Retinal pigment epithelial cell (primary cell): ENCODE measurements around the gene DNAH11.
"Not testable (repeated sequence)": the region's sequence is repeated elsewhere in the genome, so short reads cannot be mapped to it uniquely, and the experiment has no call there.

ENCODE experiments used
- DNase-seq: peaks from one replicate; pipeline ENCODE4 v3.0.0-alpha.2; 2010; ENCODE audit warnings: low read depth
- H3K4me3 ChIP-seq: 2 replicates; pipeline ENCODE4 v1.5.1; 2011; ENCODE audit warnings: mild to moderate bottlenecking, low read length, control low read depth, moderate library complexity
- TF ChIP-seq, protein P1 (sequence below): conservative IDR thresholded peaks from 2 replicates; pipeline ENCODE4 v1.5.1; 2011; ENCODE audit warnings: low read depth, low read length, control low read depth, inconsistent platforms

The DNAH11 gene

DNA sequence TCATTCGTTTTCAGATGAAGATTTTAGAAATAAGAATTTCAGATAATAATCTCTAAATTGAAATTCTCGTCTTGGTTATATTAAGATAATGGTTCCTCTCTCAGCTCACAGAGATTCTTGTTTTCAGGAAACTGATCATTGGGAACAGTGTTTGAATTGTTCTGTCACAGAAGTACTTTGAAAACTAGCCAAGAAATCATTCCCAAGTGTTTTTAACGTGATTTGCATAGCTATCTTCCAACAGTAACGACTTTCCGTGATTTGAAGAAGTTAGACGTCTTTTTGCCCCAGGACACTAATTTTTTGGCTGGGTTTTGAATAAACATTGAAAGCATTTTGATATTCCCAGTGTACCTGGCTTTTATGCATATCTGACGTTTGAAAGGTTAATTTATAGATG, 286.9 kb downstream of the DNAH11 start:
- no peak overlapping the region for H3K4me3 ChIP-seq
- TF ChIP-seq, protein P1, sequence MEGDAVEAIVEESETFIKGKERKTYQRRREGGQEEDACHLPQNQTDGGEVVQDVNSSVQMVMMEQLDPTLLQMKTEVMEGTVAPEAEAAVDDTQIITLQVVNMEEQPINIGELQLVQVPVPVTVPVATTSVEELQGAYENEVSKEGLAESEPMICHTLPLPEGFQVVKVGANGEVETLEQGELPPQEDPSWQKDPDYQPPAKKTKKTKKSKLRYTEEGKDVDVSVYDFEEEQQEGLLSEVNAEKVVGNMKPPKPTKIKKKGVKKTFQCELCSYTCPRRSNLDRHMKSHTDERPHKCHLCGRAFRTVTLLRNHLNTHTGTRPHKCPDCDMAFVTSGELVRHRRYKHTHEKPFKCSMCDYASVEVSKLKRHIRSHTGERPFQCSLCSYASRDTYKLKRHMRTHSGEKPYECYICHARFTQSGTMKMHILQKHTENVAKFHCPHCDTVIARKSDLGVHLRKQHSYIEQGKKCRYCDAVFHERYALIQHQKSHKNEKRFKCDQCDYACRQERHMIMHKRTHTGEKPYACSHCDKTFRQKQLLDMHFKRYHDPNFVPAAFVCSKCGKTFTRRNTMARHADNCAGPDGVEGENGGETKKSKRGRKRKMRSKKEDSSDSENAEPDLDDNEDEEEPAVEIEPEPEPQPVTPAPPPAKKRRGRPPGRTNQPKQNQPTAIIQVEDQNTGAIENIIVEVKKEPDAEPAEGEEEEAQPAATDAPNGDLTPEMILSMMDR: no peak
- DNase-seq: no peak

DNA sequence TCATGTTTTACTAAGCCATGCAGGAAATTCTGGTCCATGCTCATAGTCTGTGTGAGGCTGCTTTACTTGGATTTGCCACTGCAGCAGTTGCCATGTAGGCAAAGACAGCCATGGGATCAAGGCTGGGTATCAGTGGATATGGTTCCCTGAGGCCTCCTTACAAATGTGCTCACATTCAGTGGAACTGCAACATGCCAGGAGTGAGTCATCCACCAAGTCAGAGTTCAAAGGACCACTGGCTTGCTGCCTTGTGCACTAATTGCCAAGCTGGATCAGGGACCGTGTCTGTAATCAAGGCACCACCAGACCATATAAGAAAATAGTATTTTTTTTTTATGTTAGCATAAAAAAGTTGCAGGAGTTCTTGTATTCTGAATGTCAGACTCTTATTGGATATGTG, 301.9 kb downstream of the DNAH11 start:
- TF ChIP-seq, protein P1: no peak
- H3K4me3 ChIP-seq: no peak overlapping the region
- DNase-seq: no peak

DNA sequence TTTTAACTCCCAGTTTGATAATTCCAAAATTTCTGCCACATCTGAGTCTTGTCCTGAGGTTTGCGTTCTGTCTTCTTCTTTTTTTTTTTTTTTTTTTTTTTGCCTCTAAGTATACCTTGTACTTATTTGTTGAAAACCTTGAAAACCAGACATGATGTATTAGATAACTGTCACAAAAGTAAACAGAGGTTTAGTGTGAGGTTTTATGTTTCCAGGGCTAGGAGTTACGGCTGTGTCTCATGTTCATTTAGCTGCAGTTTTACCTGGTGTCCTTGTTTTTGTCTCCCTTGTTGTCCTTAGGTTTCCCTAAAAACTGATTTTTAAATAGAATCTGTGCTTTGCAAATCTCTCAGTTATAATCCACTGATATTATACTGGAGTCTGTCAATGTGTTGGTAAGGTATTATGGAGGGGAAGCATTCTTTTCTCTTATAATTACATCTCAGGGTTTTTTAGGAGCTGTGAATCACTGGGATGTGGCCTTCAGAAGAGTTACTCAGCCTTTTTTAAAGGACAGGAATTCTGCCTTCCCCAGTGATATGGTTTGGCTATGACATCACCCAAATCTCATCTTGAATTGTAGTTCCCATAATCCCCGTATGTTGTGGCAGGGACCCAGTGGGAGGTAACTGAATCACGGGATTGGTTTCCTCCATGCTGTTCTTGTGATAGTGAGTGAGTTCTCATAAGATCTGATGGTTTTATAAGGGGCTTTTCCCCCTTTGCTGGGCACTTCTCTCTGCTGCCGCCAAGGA, 307.9 kb downstream of the DNAH11 start:
- TF ChIP-seq, protein P1: no peak
- DNase-seq: no peak
- no peak overlapping the region for H3K4me3 ChIP-seq

DNA sequence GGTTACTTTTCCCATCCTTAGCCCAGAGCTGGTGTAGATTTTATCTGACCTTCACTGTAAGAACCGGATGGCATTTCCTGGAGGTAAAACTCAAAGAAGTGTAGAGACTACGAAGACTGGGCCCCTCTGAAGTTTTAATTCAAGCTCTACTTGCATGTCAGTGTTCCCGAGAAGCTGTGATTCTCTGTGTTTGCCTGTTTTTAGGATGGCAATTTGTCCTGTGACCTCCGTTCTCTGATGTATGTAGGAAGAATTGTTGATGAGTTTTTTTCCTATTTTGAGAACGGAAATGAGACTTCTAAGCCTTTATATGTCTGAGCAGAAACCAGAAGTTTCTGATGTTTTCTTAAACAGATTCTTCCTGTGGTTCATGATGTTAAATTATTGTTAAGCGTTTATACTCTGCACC, 308.7 kb downstream of the DNAH11 start:
- no peak for DNase-seq
- H3K4me3 ChIP-seq: no peak overlapping the region
- TF ChIP-seq, protein P1: no peak

DNA sequence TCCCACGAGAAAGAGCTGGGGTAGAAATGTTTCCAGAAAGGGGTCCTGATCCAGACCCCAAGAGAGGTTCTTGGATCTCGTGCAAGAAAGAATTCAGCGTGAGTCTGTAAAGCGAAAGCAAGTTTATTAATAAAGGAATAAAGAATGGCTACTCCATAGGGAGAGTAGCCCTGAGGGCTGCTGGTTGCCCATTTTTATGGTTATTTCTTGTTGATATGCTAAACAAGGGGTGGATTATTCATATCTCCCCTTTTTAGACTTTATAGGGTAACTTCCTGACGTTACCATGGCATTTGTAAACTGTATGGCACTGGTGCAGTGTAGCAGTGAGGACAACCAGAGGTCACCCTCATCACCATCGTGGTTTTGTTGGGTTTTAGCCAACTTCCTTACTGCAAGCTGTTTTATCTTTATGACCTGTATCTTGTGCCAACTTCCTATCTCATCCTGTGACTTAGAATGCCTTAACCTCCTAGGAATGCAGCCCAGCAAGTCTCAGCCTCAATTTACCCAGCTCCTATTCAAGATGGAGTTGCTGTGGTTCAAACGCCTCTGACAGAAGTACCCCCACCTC, 322.9 kb downstream of the DNAH11 start:
- not testable (repeated sequence) for DNase-seq, H3K4me3 ChIP-seq

DNA sequence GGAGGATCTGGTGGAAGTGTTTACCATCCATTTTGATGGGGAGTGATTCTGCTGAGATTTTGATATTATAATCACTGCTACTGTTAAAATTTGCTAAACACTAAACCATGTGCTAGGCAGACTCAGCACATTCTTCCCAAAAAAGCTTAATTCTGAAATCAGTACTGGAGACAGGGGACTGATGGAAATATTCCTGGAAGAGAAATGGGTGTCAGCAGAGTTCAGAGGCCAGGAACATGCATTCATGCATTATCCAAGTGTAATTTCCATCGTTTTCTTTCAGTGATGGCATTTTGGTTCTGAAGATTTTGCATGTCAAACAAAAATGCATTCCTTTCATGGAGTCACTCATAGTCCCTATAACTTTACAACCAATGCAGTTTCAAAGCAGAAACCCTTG, 323.9 kb downstream of the DNAH11 start:
- H3K4me3 ChIP-seq: no peak overlapping the region
- TF ChIP-seq, protein P1: no peak
- no peak for DNase-seq

DNA sequence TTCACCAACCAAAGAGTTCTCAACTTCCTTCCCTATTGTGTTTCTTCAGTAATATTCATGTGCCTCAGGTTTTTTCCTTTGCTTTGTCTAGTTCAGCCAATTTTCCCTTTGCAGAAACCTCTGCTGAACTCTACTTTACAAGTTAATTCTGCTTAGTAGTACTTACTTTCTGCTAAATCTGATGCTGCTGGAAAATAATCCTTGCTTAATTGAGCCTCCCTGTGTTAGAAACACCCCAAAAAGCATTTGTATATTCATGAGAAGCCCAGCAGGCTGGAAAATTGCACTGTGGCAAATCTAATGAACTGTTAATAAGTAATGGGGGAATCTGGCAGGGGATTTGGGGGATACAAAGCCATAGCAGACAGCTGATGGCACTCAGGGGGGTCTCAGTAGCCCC, 324.4 kb downstream of the DNAH11 start:
- H3K4me3 ChIP-seq: no peak overlapping the region
- TF ChIP-seq, protein P1: no peak
- DNase-seq: peak; percentile 25
